GM12878 (cell line): Measurements from ENCODE around the gene SLC2A1. TPM values are rescaled to one million over a fixed set of nuclear protein-coding genes. Genes with fewer than 3 reads are reported as not detected.

ENCODE experiments used
- ATAC-seq: fragments of 200-7000 bp; cut with Tn5 transposase; 3 replicates; pipeline ENCODE4 v1.9.1; 2020; ENCODE audit warnings: mild to moderate bottlenecking, moderate library complexity
- BruUV-seq: library from RNA; stranded (reverse); fragments of 400-500 nt; replicated peaks from 2 replicates; lab custom pipeline; 2021; lab: Mats Ljungman, UMichigan
- CTCF ChIA-PET: fragments of 300-600 bp; sonication (Branson Sonifier 250); formaldehyde crosslinking; extraction: SDS; loops from one replicate; lab custom pipeline; 2021; ENCODE audit warnings: inconsistent platforms; lab: Yijun Ruan, JAX
- POLR2A ChIA-PET: fragments of 350-600 bp; formaldehyde crosslinking; extraction: SDS; loops from one replicate; lab custom pipeline; 2021; ENCODE audit warnings: inconsistent platforms; lab: Charles Lee
- RAD21 ChIA-PET: fragments of 300-600 bp; sonication (Branson Sonifier 250); formaldehyde crosslinking; loops from one replicate; lab custom pipeline; 2023; ENCODE audit warnings: antibody characterized with exemption; ENCODE audit not compliant: unreplicated experiment; lab: Charles Lee
- SMC1A ChIA-PET: fragments of 300-600 bp; sonication (Branson Sonifier 250); formaldehyde crosslinking; loops from one replicate; lab custom pipeline; 2023; ENCODE audit not compliant: unreplicated experiment, uncharacterized antibody; lab: Charles Lee
- DNase-seq: peaks from one replicate; pipeline ENCODE4 v3.0.0-alpha.2; 2011; ENCODE audit warnings: low read depth, low spot score
- FAIRE-seq: peaks from 3 replicates; lab custom pipeline; 2011; peaks lifted over from hg19 to GRCh38; lab: Jason Lieb, UNC
- H2AFZ ChIP-seq: 2 replicates; pipeline ENCODE4 v1.6.0; 2011; ENCODE audit warnings: low read depth, low read length, control low read depth; ENCODE audit not compliant: control insufficient read depth
- H3K27ac ChIP-seq: 2 replicates; pipeline ENCODE4 v1.5.1; 2011; ENCODE audit warnings: control low read depth; ENCODE audit not compliant: control insufficient read depth, insufficient read depth
- H3K27me3 ChIP-seq, 2 experiments: replicated peaks in 1 of 2; 2 replicates each; pipeline versions ENCODE4 v1.6.0 to v1.6.1; 2011; ENCODE audit warnings: low read length in 1 of 2; ENCODE audit not compliant: control insufficient read depth in 2 of 2, insufficient read depth in 2 of 2
- H3K36me3 ChIP-seq, 2 experiments: 2 replicates each; pipeline ENCODE4 v1.5.1; 2011; ENCODE audit warnings: low read length in 1 of 2; ENCODE audit not compliant: control insufficient read depth in 2 of 2, insufficient read depth in 2 of 2
- H3K4me1 ChIP-seq: 2 replicates; pipeline ENCODE4 v1.6.1; 2011; ENCODE audit warnings: mild to moderate bottlenecking, low read length, moderate library complexity, mixed read lengths; ENCODE audit not compliant: control insufficient read depth, insufficient read depth
- H3K4me2 ChIP-seq: 2 replicates; pipeline ENCODE4 v1.6.0; 2011; ENCODE audit warnings: control low read depth; ENCODE audit not compliant: control insufficient read depth, insufficient read depth
- H3K4me3 ChIP-seq: fragments of 200-600 bp; sonication (generic); 2 replicates; pipeline ENCODE4 v1.5.1; 2016
- H3K79me2 ChIP-seq: 2 replicates; pipeline ENCODE4 v1.6.0; 2011; ENCODE audit warnings: low read length; ENCODE audit not compliant: control insufficient read depth, insufficient read depth
- H3K9ac ChIP-seq: 2 replicates; pipeline ENCODE4 v1.8.0; 2011; ENCODE audit warnings: low read length, control low read depth, mixed read lengths; ENCODE audit not compliant: control insufficient read depth, insufficient read depth
- H3K9me3 ChIP-seq: replicated peaks from 3 replicates; pipeline ENCODE4 v1.5.1; 2011; ENCODE audit warnings: mild to moderate bottlenecking, low read length; ENCODE audit not compliant: control insufficient read depth, insufficient read depth
- H4K20me1 ChIP-seq: 2 replicates; pipeline ENCODE4 v1.6.0; 2011; ENCODE audit not compliant: control insufficient read depth, insufficient read depth
- CUX1 ChIP-seq: IDR thresholded peaks from 2 replicates; pipeline ENCODE4 v1.6.1; 2012; ENCODE audit warnings: improper control_type of control experiment, low read depth, low read length; ENCODE audit not compliant: insufficient replicate concordance
- EED ChIP-seq: sonication (generic); IDR thresholded peaks from 2 replicates; pipeline ENCODE4 v1.6.1; 2016; ENCODE audit warnings: antibody characterized with exemption, low read depth
- EGR1 ChIP-seq, 2 experiments: IDR thresholded peaks; 1 replicate in 1 of 2; 2 replicates in 1 of 2; pipeline ENCODE4 v1.6.1; 2011 to 2012; ENCODE audit warnings: low read depth in 2 of 2, low read length in 2 of 2, borderline replicate concordance in 1 of 2, mild to moderate bottlenecking in 1 of 2, moderate library complexity in 1 of 2
- FOXK2 ChIP-seq: fragments of 450-650 bp; IDR thresholded peaks from 2 replicates; pipeline ENCODE4 v1.6.1; 2017; ENCODE audit warnings: mild to moderate bottlenecking, moderate library complexity
- NFXL1 ChIP-seq: fragments of 450-650 bp; IDR thresholded peaks from 2 replicates; pipeline ENCODE4 v1.6.1; 2017; ENCODE audit warnings: antibody characterized with exemption, mild to moderate bottlenecking, borderline replicate concordance
- NR2C2 ChIP-seq: IDR thresholded peaks from 2 replicates; pipeline ENCODE4 v1.6.1; 2011; ENCODE audit warnings: borderline replicate concordance, low read depth; ENCODE audit not compliant: control insufficient read depth, insufficient read length
- PKNOX1 ChIP-seq: fragments of 450-650 bp; IDR thresholded peaks from 2 replicates; pipeline ENCODE4 v1.6.1; 2016; ENCODE audit warnings: mild to moderate bottlenecking
- TCF12 ChIP-seq: IDR thresholded peaks from 2 replicates; pipeline ENCODE4 v1.6.1; 2011; ENCODE audit warnings: low read depth, mild to moderate bottlenecking, low read length
- TCF7 ChIP-seq: IDR thresholded peaks from 2 replicates; pipeline ENCODE4 v1.6.1; 2014; ENCODE audit warnings: antibody characterized with exemption, borderline replicate concordance
- ZNF207 ChIP-seq: fragments of 450-650 bp; IDR thresholded peaks from 2 replicates; pipeline ENCODE4 v1.6.1; 2014; ENCODE audit warnings: antibody characterized with exemption, mild to moderate bottlenecking, borderline replicate concordance
- ZZZ3 ChIP-seq: IDR thresholded peaks from 2 replicates; pipeline ENCODE4 v1.6.1; 2011; ENCODE audit warnings: low read depth; ENCODE audit not compliant: control insufficient read depth, insufficient read length
- WGBS: methylation state at CpG from one replicate; pipeline ENCODE4 v1.1.6; 2016; ENCODE audit warnings: low lambda C conversion rate; ENCODE audit not compliant: insufficient replicate concordance, insufficient coverage; ENCODE audit errors: missing lambda C conversion rate; 5-methylcytosine and 5-hydroxymethylcytosine counted together
- in situ Hi-C: fragments of 300-500 bp; cut with MboI; formaldehyde crosslinking; loops from 9 replicates; pipeline ENCODE4 v1.14.3; 2018; ENCODE audit warnings: mixed read lengths
- intact Hi-C: fragments of 100-400 bp; cut with micrococcal nuclease; formaldehyde crosslinking; loops from one replicate; pipeline ENCODE4 v1.14.2; 2022; ENCODE audit not compliant: unreplicated experiment
- polyA plus RNA-seq, 11 experiments: library from polyadenylated mRNA; depleted of rRNA in 4 of 11; unstranded in 6 of 11; stranded (reverse) in 5 of 11; fragments of >200 nt; fragmentation: Nextera tagmentation in 4 of 11; fragmentation: Illumina TruSeq in 1 of 11; extraction: Ambion mirVana in 4 of 11; extraction: Trizol in 1 of 11; gene quantifications; 1 replicate in 1 of 11; 2 replicates in 10 of 11; pipeline versions ENCODE4 v1.2.1 to v1.2.3, GENCODE V29; 2011 to 2016; ENCODE audit warnings: inconsistent platforms in 2 of 11, missing spikeins in 2 of 11, low read depth in 1 of 11
- total RNA-seq, 4 experiments: library from RNA; depleted of rRNA in 3 of 4; stranded (reverse); fragments of >200 nt in 3 of 4; fragmentation: Illumina TruSeq in 1 of 4; extraction: Trizol in 1 of 4; gene quantifications; 2 replicates each; pipeline versions ENCODE4 v1.2.1 to v1.2.3, GENCODE V29; 2013 to 2021
- TF ChIP-seq, protein P1 (sequence below): fragments of 450-650 bp; IDR thresholded peaks from 2 replicates; pipeline ENCODE4 v1.6.1; 2018; ENCODE audit warnings: mild to moderate bottlenecking, low read depth, moderate library complexity; ENCODE audit not compliant: partially characterized antibody
- TF ChIP-seq, protein P2 (sequence below): fragments of 450-650 bp; IDR thresholded peaks from 2 replicates; pipeline ENCODE4 v1.6.1; 2017; ENCODE audit warnings: borderline replicate concordance

Gene SLC2A1
- total and polyA plus RNA-seq, 10 of the 15 experiments (the other 5 are each of a cell fraction or from before 2014, with no cell fraction given) = 5.7 to 66.0 (median 44.2) TPM

DNA sequence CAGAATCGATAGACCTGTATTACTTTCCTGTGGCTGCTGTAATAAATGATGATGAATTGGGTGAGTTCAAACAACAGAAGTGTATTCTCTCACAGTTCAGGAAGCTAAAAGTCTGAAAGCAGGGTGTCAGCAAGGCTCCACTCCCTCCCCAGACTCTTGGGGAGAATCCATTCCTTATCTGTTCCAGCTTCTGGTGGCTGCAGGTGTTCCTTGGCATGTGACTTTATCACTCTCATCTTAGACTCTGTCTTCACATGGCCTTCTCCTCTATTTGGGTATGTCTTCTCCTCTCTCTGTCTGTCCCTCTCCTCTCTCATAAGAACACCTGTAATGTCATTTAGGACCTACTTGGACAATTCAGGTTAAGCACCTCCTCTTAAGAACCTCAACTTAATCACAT lies 44.1 kb upstream of the SLC2A1 start (continued):
- TF ChIP-seq CUX1 (no peak), ZNF207 (no peak), TCF12 (no peak), FOXK2 (no peak)

- FAIRE-seq (no peak), DNase-seq (no peak), ATAC-seq (no peak)
- ChIA-PET POLR2A (no interaction called here), RAD21 (no interaction called here), SMC1A (no interaction called here), CTCF (interaction anchor here (1.2 kb wide), 2 partner anchors 71 to 195 kb away, joined by 3 read pairs; no protein-coding TSS in a partner anchor)
- no TSS peak for BruUV-seq
- whole genome bisulfite sequencing = 32% methylated on average over 4 of the region's 4 CpGs
- Histone ChIP-seq H3K27me3 (no peaks in the 10 kb centered on the region), H2AFZ (no peak overlapping the region), H3K9ac (no peak overlapping the region), H3K79me2 (no peaks in the 10 kb centered on the region), H3K4me3 (no peak overlapping the region), H4K20me1 (no peaks in the 10 kb centered on the region), H3K4me2 (no peak overlapping the region), H3K9me3 (no peaks in the 10 kb centered on the region; the same call in 2 of the 3 replicates), H3K36me3 (no peaks in the 10 kb centered on the region), H3K27ac (no peak overlapping the region), H3K4me1 (no peaks in the 10 kb centered on the region)
- intact Hi-C loops = no loop called here
- in situ Hi-C loops = no loop called here
- TF ChIP-seq ZZZ3 = no peak
- no peak for TF ChIP-seq NR2C2
- no peak for TF ChIP-seq NFXL1
- TF ChIP-seq, protein P1, sequence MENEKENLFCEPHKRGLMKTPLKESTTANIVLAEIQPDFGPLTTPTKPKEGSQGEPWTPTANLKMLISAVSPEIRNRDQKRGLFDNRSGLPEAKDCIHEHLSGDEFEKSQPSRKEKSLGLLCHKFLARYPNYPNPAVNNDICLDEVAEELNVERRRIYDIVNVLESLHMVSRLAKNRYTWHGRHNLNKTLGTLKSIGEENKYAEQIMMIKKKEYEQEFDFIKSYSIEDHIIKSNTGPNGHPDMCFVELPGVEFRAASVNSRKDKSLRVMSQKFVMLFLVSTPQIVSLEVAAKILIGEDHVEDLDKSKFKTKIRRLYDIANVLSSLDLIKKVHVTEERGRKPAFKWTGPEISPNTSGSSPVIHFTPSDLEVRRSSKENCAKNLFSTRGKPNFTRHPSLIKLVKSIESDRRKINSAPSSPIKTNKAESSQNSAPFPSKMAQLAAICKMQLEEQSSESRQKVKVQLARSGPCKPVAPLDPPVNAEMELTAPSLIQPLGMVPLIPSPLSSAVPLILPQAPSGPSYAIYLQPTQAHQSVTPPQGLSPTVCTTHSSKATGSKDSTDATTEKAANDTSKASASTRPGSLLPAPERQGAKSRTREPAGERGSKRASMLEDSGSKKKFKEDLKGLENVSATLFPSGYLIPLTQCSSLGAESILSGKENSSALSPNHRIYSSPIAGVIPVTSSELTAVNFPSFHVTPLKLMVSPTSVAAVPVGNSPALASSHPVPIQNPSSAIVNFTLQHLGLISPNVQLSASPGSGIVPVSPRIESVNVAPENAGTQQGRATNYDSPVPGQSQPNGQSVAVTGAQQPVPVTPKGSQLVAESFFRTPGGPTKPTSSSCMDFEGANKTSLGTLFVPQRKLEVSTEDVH = no peak
- TF ChIP-seq EGR1 (IDR thresholded peaks at IDR 0.05; ENCODE audit: borderline replicate concordance in 1 of 2, low read depth in 2 of 2, low read length in 2 of 2) = no peak
- no peak for TF ChIP-seq PKNOX1
- TF ChIP-seq EED = no peak
- TF ChIP-seq, protein P2, sequence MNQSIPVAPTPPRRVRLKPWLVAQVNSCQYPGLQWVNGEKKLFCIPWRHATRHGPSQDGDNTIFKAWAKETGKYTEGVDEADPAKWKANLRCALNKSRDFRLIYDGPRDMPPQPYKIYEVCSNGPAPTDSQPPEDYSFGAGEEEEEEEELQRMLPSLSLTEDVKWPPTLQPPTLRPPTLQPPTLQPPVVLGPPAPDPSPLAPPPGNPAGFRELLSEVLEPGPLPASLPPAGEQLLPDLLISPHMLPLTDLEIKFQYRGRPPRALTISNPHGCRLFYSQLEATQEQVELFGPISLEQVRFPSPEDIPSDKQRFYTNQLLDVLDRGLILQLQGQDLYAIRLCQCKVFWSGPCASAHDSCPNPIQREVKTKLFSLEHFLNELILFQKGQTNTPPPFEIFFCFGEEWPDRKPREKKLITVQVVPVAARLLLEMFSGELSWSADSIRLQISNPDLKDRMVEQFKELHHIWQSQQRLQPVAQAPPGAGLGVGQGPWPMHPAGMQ = no peak
- TF ChIP-seq TCF7 = no peak
Measured at GRCh38 chr1:43002116-43002515, 43.4 kb upstream of the SLC2A1 start.
